Measurements from ENCODE around the gene USP40. TPM values are rescaled to one million over a fixed set of nuclear protein-coding genes. Genes with fewer than 3 reads are reported as not detected.

Gene USP40
- total and polyA plus RNA-seq, 10 of the 15 experiments (the other 5 are each of a cell fraction or from before 2014, with no cell fraction given): 3.4 to 20.8 (median 15.2) TPM

DNA sequence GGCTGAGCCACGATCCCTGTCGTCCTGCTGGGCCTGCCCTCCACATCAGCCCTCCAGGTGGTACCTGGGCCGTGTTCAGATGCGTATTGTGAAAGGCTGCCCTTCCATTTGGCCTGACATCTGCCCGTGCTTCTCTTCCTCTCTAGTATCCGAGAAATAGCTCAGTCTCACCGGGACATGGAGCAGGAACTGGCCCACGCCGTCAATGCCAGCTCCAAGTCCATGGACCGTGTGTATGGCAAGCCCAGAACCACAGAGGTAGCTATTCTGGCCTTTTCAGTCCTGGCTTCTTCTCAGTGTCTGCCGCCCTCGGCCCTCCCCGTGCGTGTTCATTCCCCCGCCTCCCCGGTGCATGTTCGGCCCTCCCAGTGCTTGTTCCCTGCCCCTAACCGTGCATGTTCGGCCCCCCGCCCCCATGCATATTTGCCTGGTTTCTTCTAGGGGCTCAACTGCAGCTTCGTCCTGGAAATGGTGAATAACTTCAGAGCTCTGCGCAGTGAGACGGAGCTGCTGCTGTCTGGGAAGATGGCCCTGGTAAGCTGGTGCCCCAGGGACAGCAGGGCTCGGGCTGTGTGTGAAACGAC is 104.3 kb downstream of the USP40 start (continued):
- TF ChIP-seq BMI1 (IDR thresholded peaks at IDR 0.05; ENCODE audit: borderline replicate concordance) (no peak), KDM1A (IDR thresholded peaks at IDR 0.05; ENCODE audit: borderline replicate concordance) (no peak), CHD1 (IDR thresholded peaks at IDR 0.05; ENCODE audit: low read depth, low read length) (no peak), EGR1 (IDR thresholded peaks at IDR 0.05; ENCODE audit: borderline replicate concordance in 1 of 2, low read depth in 2 of 2, low read length in 2 of 2) (no peak)

DNA sequence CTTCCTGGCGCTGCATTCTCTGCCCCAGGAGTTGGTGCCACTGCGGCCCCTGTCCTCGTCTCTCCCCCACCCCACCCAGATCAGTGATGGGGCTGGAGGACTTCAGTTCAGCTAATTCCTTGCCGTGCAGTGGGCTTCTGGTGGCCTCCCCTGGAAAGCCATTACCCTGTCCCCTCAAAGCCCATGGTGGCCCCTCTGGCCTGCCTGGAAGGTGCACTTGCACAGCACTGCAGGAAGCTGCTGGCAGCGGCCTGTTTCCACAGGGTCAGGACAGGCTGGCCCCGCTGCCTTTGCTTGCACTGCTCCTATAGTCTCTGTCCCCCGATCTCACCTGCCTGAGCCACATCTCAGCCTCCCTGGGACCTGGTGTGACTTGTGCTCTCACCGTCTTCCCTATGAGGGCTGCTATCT is 105.1 kb downstream of the USP40 start:
- Histone ChIP-seq H3K4me3 (no peak overlapping the region), H3K36me3 (ENCODE audit: control insufficient read depth in 2 of 2, insufficient read depth in 2 of 2, low read length in 1 of 2) (peaks cover 16 to 20% of the 10 kb centered on the region in 2 experiments), H3K4me2 (ENCODE audit: control insufficient read depth, insufficient read depth) (no peak overlapping the region), H2AFZ (ENCODE audit: control insufficient read depth, low read depth, low read length) (no peak overlapping the region), H3K4me1 (ENCODE audit: control insufficient read depth, insufficient read depth, low read length) (no peaks in the 10 kb centered on the region), H3K27ac (ENCODE audit: control insufficient read depth, insufficient read depth) (no peak overlapping the region), H3K9me3 (replicated peaks; ENCODE audit: control insufficient read depth, insufficient read depth, low read length) (no peaks in the 10 kb centered on the region), H3K27me3 (replicated peaks in 1 of 2; ENCODE audit: control insufficient read depth in 2 of 2, insufficient read depth in 2 of 2, low read length in 1 of 2) (no peaks in the 10 kb centered on the region), H3K9ac (ENCODE audit: control insufficient read depth, insufficient read depth, low read length) (no peak overlapping the region), H4K20me1 (ENCODE audit: control insufficient read depth, insufficient read depth) (no peaks in the 10 kb centered on the region), H3K79me2 (ENCODE audit: control insufficient read depth, insufficient read depth, low read length) (no peaks in the 10 kb centered on the region)
- ATAC-seq: no peak
- intact Hi-C loops (cut with micrococcal nuclease; ENCODE audit: unreplicated experiment) (no loop called here), in situ Hi-C loops (cut with MboI) (no loop called here)
- ChIA-PET POLR2A (no interaction called here), RAD21 (ENCODE audit: unreplicated experiment) (no interaction called here), CTCF (no interaction called here), SMC1A (ENCODE audit: uncharacterized antibody, unreplicated experiment) (interaction anchor here (1.5 kb wide), 1 partner anchor 103 kb away, joined by 3 read pairs; no protein-coding TSS in a partner anchor)
- BruUV-seq (replicated peaks): no TSS peak
- FAIRE-seq: no peak
- DNase-seq (ENCODE audit: low read depth, low spot score): no peak
- WGBS (ENCODE audit: insufficient coverage, insufficient replicate concordance, low lambda C conversion rate, missing lambda C conversion rate): 85% methylated on average over 8 of the region's 8 CpGs
- TF ChIP-seq TAF1 (IDR thresholded peaks at IDR 0.05; ENCODE audit: borderline replicate concordance, low read depth, low read length) (no peak), SIX5 (IDR thresholded peaks at IDR 0.05; ENCODE audit: low read depth, low read length, severe bottlenecking) (no peak), CHD1 (IDR thresholded peaks at IDR 0.05; ENCODE audit: low read depth, low read length) (no peak)

Measured in GM12878 (cell line).